ENCODE data around the gene NAP1L4.

DNA sequence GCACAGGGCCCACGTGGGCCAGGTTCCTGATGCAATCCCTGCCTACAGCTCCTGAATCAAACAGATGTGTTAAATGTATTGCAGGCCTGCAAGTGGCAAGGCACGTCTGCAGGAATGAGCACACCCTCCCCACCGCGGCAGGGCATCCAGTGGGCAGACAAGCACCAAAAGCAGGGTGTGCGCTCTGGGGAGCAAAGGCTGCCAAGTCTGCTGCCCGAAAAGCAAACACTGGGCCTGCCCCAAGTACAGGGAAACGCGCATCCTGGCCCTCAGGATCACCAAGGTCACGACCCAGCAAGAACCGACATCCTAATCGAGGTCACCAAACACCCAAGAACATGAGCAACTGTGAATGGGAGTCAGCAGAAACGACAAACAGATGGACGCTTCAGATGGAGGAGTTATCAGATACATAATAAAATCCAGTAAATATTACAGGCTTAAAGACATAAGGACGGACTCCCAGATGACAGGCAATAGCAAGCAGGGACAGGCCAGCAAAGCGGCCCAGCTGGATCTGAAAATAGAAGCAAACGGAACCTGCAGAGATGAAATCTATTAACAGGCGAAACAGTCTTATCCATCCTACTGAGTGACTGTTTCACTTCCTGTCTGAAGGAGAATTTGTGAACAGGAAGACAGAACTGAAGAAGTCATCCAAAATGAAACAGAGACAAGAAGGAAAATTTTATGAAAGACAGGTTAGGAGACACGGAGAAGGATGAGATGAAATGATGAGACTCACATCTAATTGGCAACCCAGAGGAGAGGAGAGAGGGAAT lies 38.4 kb upstream of the NAP1L4 start:
- TF ChIP-seq, protein P1, sequence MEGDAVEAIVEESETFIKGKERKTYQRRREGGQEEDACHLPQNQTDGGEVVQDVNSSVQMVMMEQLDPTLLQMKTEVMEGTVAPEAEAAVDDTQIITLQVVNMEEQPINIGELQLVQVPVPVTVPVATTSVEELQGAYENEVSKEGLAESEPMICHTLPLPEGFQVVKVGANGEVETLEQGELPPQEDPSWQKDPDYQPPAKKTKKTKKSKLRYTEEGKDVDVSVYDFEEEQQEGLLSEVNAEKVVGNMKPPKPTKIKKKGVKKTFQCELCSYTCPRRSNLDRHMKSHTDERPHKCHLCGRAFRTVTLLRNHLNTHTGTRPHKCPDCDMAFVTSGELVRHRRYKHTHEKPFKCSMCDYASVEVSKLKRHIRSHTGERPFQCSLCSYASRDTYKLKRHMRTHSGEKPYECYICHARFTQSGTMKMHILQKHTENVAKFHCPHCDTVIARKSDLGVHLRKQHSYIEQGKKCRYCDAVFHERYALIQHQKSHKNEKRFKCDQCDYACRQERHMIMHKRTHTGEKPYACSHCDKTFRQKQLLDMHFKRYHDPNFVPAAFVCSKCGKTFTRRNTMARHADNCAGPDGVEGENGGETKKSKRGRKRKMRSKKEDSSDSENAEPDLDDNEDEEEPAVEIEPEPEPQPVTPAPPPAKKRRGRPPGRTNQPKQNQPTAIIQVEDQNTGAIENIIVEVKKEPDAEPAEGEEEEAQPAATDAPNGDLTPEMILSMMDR (IDR thresholded peaks at IDR 0.05; ENCODE audit: low read length) = no peak
- TF ChIP-seq EZH2 (IDR thresholded peaks at IDR 0.05; ENCODE audit: borderline replicate concordance, low read length) = no peak

All from OCI-LY1 (cell line).